Coronary artery (tissue), 2 donors: Measurements from ENCODE around the gene GNG8.

Source experiments
- DNase-seq: peaks from one replicate; pipeline ENCODE4 v3.0.0-alpha.2; 2017; ENCODE audit warnings: low spot score
- H3K27ac ChIP-seq, 2 donors: fragments of 200-600 bp; sonication (generic); one replicate each; pipeline ENCODE4 v1.5.1; 2016 to 2019
- H3K4me3 ChIP-seq: fragments of 200-600 bp; sonication (generic); 2 replicates; pipeline ENCODE4 v1.5.1; 2016; ENCODE audit warnings: mild to moderate bottlenecking, moderate library complexity
- CTCF ChIP-seq: fragments of 200-600 bp; sonication (generic); IDR thresholded peaks from one replicate; pipeline ENCODE4 v1.5.1; 2019; ENCODE audit warnings: antibody characterized with exemption

Gene GNG8

GRCh38 chr19:46591870-46592269 lies 44.1 kb downstream of the GNG8 start:
- TF ChIP-seq CTCF, result no peak
- no peak overlapping the region for H3K27ac ChIP-seq
- DNase-seq, result no peak
- no peak overlapping the region for H3K4me3 ChIP-seq

DNA sequence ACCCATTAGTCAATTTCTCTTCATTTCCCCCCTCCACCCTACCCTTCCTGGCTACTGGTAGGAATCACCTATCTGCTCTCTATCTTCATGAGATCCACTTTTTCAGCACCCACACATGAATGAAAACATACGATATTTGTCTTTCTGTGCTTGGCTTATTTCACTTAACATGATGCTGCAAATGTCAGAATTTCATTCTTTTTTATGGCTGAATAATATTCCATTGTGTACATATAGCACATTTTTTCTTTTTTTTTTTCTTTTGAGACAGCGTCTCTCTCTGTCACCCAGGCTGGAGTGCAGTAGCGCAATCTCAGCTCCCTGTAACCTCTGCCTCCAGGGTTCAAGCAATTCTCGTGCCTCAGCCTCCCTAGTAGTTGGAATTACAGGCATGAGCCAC lies 44.7 kb downstream of the GNG8 start:
- Histone ChIP-seq H3K4me3 (no peak overlapping the region), H3K27ac (no peak overlapping the region)
- TF ChIP-seq CTCF, result no peak
- DNase-seq, result no peak

GRCh38 chr19:46587861-46588260 lies 48.1 kb downstream of the GNG8 start:
- no peak overlapping the region for H3K4me3 ChIP-seq
- no peak for TF ChIP-seq CTCF
- DNase-seq, result no peak
- H3K27ac ChIP-seq, result no peak overlapping the region

- H3K4me3 ChIP-seq, result no peak overlapping the region
- DNase-seq, result no peak
- H3K27ac ChIP-seq, result no peak overlapping the region
- no peak for TF ChIP-seq CTCF
These were observed 49.7 kb downstream of the GNG8 start for GRCh38 chr19:46586294-46586693.

GRCh38 chr19:46585539-46585938 lies 50.5 kb downstream of the GNG8 start:
- no peak overlapping the region for H3K27ac ChIP-seq
- no peak for TF ChIP-seq CTCF
- H3K4me3 ChIP-seq, result no peak overlapping the region
- DNase-seq, result no peak
